HEK293 (cell line): ENCODE results near the gene TTC12.

Experiments
- CTCF ChIA-PET: fragments of 350-600 bp; formaldehyde crosslinking; extraction: SDS; loops from one replicate; lab custom pipeline; 2021; ENCODE audit warnings: antibody characterized with exemption; lab: Yijun Ruan, JAX
- POLR2A ChIA-PET: fragments of 300-600 bp; formaldehyde crosslinking; extraction: SDS; loops from one replicate; lab custom pipeline; 2020; ENCODE audit warnings: antibody characterized with exemption, inconsistent platforms; lab: Yijun Ruan, JAX
- H3K27ac ChIP-seq: fragments of 200-500 bp; sonication (Bioruptor generic); 2 replicates; pipeline ENCODE4 v1.5.1; 2014; ENCODE audit warnings: low read depth, low read length, control low read depth, inconsistent platforms; ENCODE audit errors: extremely low read depth
- H3K36me3 ChIP-seq, 2 experiments: fragments of 200-500 bp in 1 of 2; sonication (Bioruptor generic) in 1 of 2; 1 replicate in 1 of 2; 2 replicates in 1 of 2; pipeline ENCODE4 v1.5.1; 2014 to 2017; ENCODE audit warnings: inconsistent platforms in 2 of 2, low read length in 2 of 2; ENCODE audit not compliant: control insufficient read depth in 2 of 2, insufficient read depth in 1 of 2
- H3K4me1 ChIP-seq: fragments of 200-500 bp; sonication (Bioruptor generic); 2 replicates; pipeline ENCODE4 v1.5.1; 2014; ENCODE audit warnings: mild to moderate bottlenecking, low read length, inconsistent platforms; ENCODE audit not compliant: control insufficient read depth, insufficient read depth
- H3K4me3 ChIP-seq: 2 replicates; pipeline ENCODE4 v1.5.1; 2011; ENCODE audit warnings: low read depth, mild to moderate bottlenecking, control low read depth, low read length, moderate library complexity
- H3K9me3 ChIP-seq: fragments of 200-500 bp; sonication (Bioruptor generic); 2 replicates; pipeline ENCODE4 v1.5.1; 2014; ENCODE audit warnings: low read depth, low read length, inconsistent platforms; ENCODE audit not compliant: control insufficient read depth, insufficient read depth
- ATF2 ChIP-seq: fragments of 450-650 bp; formaldehyde crosslinking; IDR thresholded peaks from 2 replicates; pipeline ENCODE4 v1.5.1; 2016; ENCODE audit warnings: missing biosample characterization, missing genetic modification characterization, low read depth
- GLIS2 ChIP-seq: fragments of 450-650 bp; formaldehyde crosslinking; IDR thresholded peaks from 2 replicates; pipeline ENCODE4 v1.5.1; 2016; ENCODE audit warnings: missing biosample characterization, missing genetic modification characterization
- HOXA7 ChIP-seq: sonication (generic); formaldehyde crosslinking; IDR thresholded peaks from 2 replicates; pipeline ENCODE4 v1.8.1; 2022; ENCODE audit warnings: missing genetic modification reagents, borderline replicate concordance
- OSR2 ChIP-seq: fragments of 450-650 bp; formaldehyde crosslinking; IDR thresholded peaks from 2 replicates; pipeline ENCODE4 v1.5.1; 2016; ENCODE audit warnings: missing biosample characterization, missing genetic modification characterization
- YY2 ChIP-seq: fragments of 450-650 bp; formaldehyde crosslinking; IDR thresholded peaks from 2 replicates; pipeline ENCODE4 v1.5.1; 2016; ENCODE audit warnings: missing biosample characterization, missing genetic modification characterization
- ZEB2 ChIP-seq: fragments of 450-650 bp; formaldehyde crosslinking; IDR thresholded peaks from 2 replicates; pipeline ENCODE4 v1.5.1; 2016; ENCODE audit warnings: missing biosample characterization, missing genetic modification characterization
- ZFP69B ChIP-seq: fragments of 450-650 bp; formaldehyde crosslinking; IDR thresholded peaks from 2 replicates; pipeline ENCODE4 v1.5.1; 2016; ENCODE audit warnings: missing biosample characterization, missing genetic modification characterization
- ZNF140 ChIP-seq: fragments of 450-650 bp; formaldehyde crosslinking; IDR thresholded peaks from 2 replicates; pipeline ENCODE4 v1.5.1; 2016; ENCODE audit warnings: missing biosample characterization, missing genetic modification characterization
- ZNF146 ChIP-seq: fragments of 450-650 bp; formaldehyde crosslinking; IDR thresholded peaks from 2 replicates; pipeline ENCODE4 v1.5.1; 2016; ENCODE audit warnings: missing biosample characterization, missing genetic modification characterization
- ZNF169 ChIP-seq: fragments of 450-650 bp; formaldehyde crosslinking; IDR thresholded peaks from 2 replicates; pipeline ENCODE4 v1.5.1; 2016; ENCODE audit warnings: missing biosample characterization, missing genetic modification characterization
- ZNF202 ChIP-seq: fragments of 450-650 bp; formaldehyde crosslinking; IDR thresholded peaks from 2 replicates; pipeline ENCODE4 v1.5.1; 2016; ENCODE audit warnings: missing biosample characterization, missing genetic modification characterization, borderline replicate concordance
- ZNF211 ChIP-seq: fragments of 450-650 bp; formaldehyde crosslinking; IDR thresholded peaks from 2 replicates; pipeline ENCODE4 v1.5.1; 2016; ENCODE audit warnings: low read depth, missing biosample characterization, missing genetic modification characterization
- ZNF221 ChIP-seq: fragments of 450-650 bp; formaldehyde crosslinking; IDR thresholded peaks from 2 replicates; pipeline ENCODE4 v1.5.1; 2017; ENCODE audit warnings: missing biosample characterization, missing genetic modification characterization, borderline replicate concordance
- ZNF23 ChIP-seq: fragments of 450-650 bp; formaldehyde crosslinking; IDR thresholded peaks from 2 replicates; pipeline ENCODE4 v1.5.1; 2016; ENCODE audit warnings: missing biosample characterization, missing genetic modification characterization, borderline replicate concordance
- ZNF274 ChIP-seq, 2 experiments: fragments of 200-500 bp in 1 of 2; fragments of 450-650 bp in 1 of 2; sonication (Bioruptor generic) in 1 of 2; formaldehyde crosslinking in 1 of 2; IDR thresholded peaks; 2 replicates each; pipeline versions ENCODE4 v1.5.1 to v1.6.1; 2014 to 2016; ENCODE audit warnings: borderline replicate concordance in 1 of 2, inconsistent platforms in 1 of 2, low read length in 1 of 2, missing biosample characterization in 1 of 2, missing genetic modification characterization in 1 of 2
- ZNF354C ChIP-seq: fragments of 450-650 bp; formaldehyde crosslinking; IDR thresholded peaks from 2 replicates; pipeline ENCODE4 v1.5.1; 2016; ENCODE audit warnings: missing biosample characterization, missing genetic modification characterization, low read depth, borderline replicate concordance
- ZNF48 ChIP-seq: fragments of 450-650 bp; formaldehyde crosslinking; IDR thresholded peaks from 2 replicates; pipeline ENCODE4 v1.5.1; 2016; ENCODE audit warnings: missing biosample characterization, missing genetic modification characterization
- ZNF548 ChIP-seq: fragments of 450-650 bp; formaldehyde crosslinking; IDR thresholded peaks from 2 replicates; pipeline ENCODE4 v1.5.1; 2016; ENCODE audit warnings: missing biosample characterization, missing genetic modification characterization
- ZNF629 ChIP-seq: fragments of 450-650 bp; formaldehyde crosslinking; IDR thresholded peaks from 2 replicates; pipeline ENCODE4 v1.5.1; 2017; ENCODE audit warnings: missing biosample characterization, missing genetic modification characterization
- ZNF837 ChIP-seq: fragments of 450-650 bp; formaldehyde crosslinking; IDR thresholded peaks from 2 replicates; pipeline ENCODE4 v1.5.1; 2016; ENCODE audit warnings: missing biosample characterization, missing genetic modification characterization
- ZXDB ChIP-seq: fragments of 450-650 bp; formaldehyde crosslinking; IDR thresholded peaks from 2 replicates; pipeline ENCODE4 v1.5.1; 2016; ENCODE audit warnings: missing biosample characterization, missing genetic modification characterization
- TF ChIP-seq, protein P1 (sequence below): fragments of 450-650 bp; formaldehyde crosslinking; IDR thresholded peaks from 2 replicates; pipeline ENCODE4 v1.5.1; 2016; ENCODE audit warnings: missing biosample characterization, missing genetic modification characterization, low read depth
- TF ChIP-seq, protein P2 (sequence below): fragments of 450-650 bp; formaldehyde crosslinking; IDR thresholded peaks from 2 replicates; pipeline ENCODE4 v1.5.1; 2016; ENCODE audit warnings: missing biosample characterization, missing genetic modification characterization
- TF ChIP-seq, protein P3 (sequence below): fragments of 450-650 bp; formaldehyde crosslinking; IDR thresholded peaks from 2 replicates; pipeline ENCODE4 v1.5.1; 2016; ENCODE audit warnings: missing biosample characterization, missing genetic modification characterization
- TF ChIP-seq, protein P4 (sequence below): fragments of 450-650 bp; formaldehyde crosslinking; IDR thresholded peaks from 2 replicates; pipeline ENCODE4 v1.5.1; 2017; ENCODE audit warnings: missing biosample characterization, missing genetic modification characterization

The TTC12 gene

GRCh38 chr11:113269096-113269495, 45.3 kb upstream of the TTC12 start (continued):
- TF ChIP-seq, protein P1, sequence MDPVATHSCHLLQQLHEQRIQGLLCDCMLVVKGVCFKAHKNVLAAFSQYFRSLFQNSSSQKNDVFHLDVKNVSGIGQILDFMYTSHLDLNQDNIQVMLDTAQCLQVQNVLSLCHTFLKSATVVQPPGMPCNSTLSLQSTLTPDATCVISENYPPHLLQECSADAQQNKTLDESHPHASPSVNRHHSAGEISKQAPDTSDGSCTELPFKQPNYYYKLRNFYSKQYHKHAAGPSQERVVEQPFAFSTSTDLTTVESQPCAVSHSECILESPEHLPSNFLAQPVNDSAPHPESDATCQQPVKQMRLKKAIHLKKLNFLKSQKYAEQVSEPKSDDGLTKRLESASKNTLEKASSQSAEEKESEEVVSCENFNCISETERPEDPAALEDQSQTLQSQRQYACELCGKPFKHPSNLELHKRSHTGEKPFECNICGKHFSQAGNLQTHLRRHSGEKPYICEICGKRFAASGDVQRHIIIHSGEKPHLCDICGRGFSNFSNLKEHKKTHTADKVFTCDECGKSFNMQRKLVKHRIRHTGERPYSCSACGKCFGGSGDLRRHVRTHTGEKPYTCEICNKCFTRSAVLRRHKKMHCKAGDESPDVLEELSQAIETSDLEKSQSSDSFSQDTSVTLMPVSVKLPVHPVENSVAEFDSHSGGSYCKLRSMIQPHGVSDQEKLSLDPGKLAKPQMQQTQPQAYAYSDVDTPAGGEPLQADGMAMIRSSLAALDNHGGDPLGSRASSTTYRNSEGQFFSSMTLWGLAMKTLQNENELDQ (tag by site-specific recombination): no peak
- TF ChIP-seq ZNF548 (tag by site-specific recombination) (no peak), ZXDB (tag by site-specific recombination) (no peak), ZFP69B (tag by site-specific recombination) (no peak), GLIS2 (no peak), ZNF48 (tag by site-specific recombination) (no peak), ZNF146 (tag by site-specific recombination) (no peak), ZNF629 (tag by site-specific recombination) (no peak)
- TF ChIP-seq, protein P2, sequence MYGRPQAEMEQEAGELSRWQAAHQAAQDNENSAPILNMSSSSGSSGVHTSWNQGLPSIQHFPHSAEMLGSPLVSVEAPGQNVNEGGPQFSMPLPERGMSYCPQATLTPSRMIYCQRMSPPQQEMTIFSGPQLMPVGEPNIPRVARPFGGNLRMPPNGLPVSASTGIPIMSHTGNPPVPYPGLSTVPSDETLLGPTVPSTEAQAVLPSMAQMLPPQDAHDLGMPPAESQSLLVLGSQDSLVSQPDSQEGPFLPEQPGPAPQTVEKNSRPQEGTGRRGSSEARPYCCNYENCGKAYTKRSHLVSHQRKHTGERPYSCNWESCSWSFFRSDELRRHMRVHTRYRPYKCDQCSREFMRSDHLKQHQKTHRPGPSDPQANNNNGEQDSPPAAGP (tag by site-specific recombination): no peak
- TF ChIP-seq, all 188 proteins: peak for 0

- Histone ChIP-seq H3K36me3 (no peaks in the 10 kb centered on the region), H3K4me1 (no peaks in the 10 kb centered on the region), H3K9me3 (no peaks in the 10 kb centered on the region), H3K4me3 (no peak overlapping the region), H3K27ac (no peak overlapping the region)
- POLR2A ChIA-PET: no interaction called here
- CTCF ChIA-PET: no interaction called here
- no peak for TF ChIP-seq ATF2
- TF ChIP-seq, protein P3, sequence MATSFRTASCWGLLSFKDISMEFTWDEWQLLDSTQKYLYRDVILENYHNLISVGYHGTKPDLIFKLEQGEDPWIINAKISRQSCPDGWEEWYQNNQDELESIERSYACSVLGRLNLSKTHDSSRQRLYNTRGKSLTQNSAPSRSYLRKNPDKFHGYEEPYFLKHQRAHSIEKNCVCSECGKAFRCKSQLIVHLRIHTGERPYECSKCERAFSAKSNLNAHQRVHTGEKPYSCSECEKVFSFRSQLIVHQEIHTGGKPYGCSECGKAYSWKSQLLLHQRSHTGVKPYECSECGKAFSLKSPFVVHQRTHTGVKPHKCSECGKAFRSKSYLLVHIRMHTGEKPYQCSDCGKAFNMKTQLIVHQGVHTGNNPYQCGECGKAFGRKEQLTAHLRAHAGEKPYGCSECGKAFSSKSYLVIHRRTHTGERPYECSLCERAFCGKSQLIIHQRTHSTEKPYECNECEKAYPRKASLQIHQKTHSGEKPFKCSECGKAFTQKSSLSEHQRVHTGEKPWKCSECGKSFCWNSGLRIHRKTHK (tag by site-specific recombination): no peak
- TF ChIP-seq ZNF169 (tag by site-specific recombination): no peak
- TF ChIP-seq ZNF211 (tag by site-specific recombination): no peak
- TF ChIP-seq OSR2 (tag by site-specific recombination): no peak
- TF ChIP-seq HOXA7 (CRISPR knock-in tag): no peak
- no peak for TF ChIP-seq ZNF202 (tag by site-specific recombination)
- TF ChIP-seq, protein P4, sequence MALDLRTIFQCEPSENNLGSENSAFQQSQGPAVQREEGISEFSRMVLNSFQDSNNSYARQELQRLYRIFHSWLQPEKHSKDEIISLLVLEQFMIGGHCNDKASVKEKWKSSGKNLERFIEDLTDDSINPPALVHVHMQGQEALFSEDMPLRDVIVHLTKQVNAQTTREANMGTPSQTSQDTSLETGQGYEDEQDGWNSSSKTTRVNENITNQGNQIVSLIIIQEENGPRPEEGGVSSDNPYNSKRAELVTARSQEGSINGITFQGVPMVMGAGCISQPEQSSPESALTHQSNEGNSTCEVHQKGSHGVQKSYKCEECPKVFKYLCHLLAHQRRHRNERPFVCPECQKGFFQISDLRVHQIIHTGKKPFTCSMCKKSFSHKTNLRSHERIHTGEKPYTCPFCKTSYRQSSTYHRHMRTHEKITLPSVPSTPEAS (tag by site-specific recombination): no peak
- no peak for TF ChIP-seq YY2 (tag by site-specific recombination)
- TF ChIP-seq ZNF23 (tag by site-specific recombination): no peak
- no peak for TF ChIP-seq ZNF221 (tag by site-specific recombination)
- no peak for TF ChIP-seq ZNF140 (tag by site-specific recombination)
- TF ChIP-seq ZNF274 (IDR thresholded peaks at IDR 0.05; ENCODE audit: low read length): no peak
- TF ChIP-seq ZNF274 (tag by site-specific recombination; IDR thresholded peaks at IDR 0.05; ENCODE audit: borderline replicate concordance): no peak
- no peak for TF ChIP-seq ZNF48 (tag by site-specific recombination)
- TF ChIP-seq ZNF354C (tag by site-specific recombination): no peak
- TF ChIP-seq ZNF837 (tag by site-specific recombination): no peak
- no peak for TF ChIP-seq ZEB2 (tag by site-specific recombination)
Observed at GRCh38 chr11:113269636-113270035, 44.7 kb upstream of the TTC12 start.
